BJ (cell line): ENCODE measurements around the gene TRIM67. TPM values are rescaled to one million over a fixed set of nuclear protein-coding genes. Genes with fewer than 3 reads are reported as not detected.

Experiments used
- CTCF ChIA-PET: fragments of 350-600 bp; formaldehyde crosslinking; extraction: SDS; loops from one replicate; lab custom pipeline; 2021; ENCODE audit warnings: antibody characterized with exemption, inconsistent platforms; lab: Yijun Ruan, JAX
- POLR2A ChIA-PET: fragments of 300-600 bp; sonication (Branson Sonifier 250); formaldehyde crosslinking; extraction: SDS; loops from one replicate; lab custom pipeline; 2021; ENCODE audit warnings: antibody characterized with exemption; lab: Charles Lee
- DNase-seq: peaks from one replicate; pipeline ENCODE4 v3.0.0-alpha.2; 2011; ENCODE audit warnings: low read depth
- H3K27me3 ChIP-seq: 2 replicates; pipeline ENCODE4 v1.6.0; 2011; ENCODE audit warnings: low read length; ENCODE audit not compliant: control insufficient read depth, insufficient read depth
- H3K36me3 ChIP-seq: 2 replicates; pipeline ENCODE4 v1.5.1; 2011; ENCODE audit warnings: low read length; ENCODE audit not compliant: control insufficient read depth, insufficient read depth
- H3K4me3 ChIP-seq: 2 replicates; pipeline ENCODE4 v1.5.1; 2011; ENCODE audit warnings: low read depth, mild to moderate bottlenecking, control low read depth, low read length
- CTCF ChIP-seq: IDR thresholded peaks from 2 replicates; pipeline ENCODE4 v1.5.1; 2011; ENCODE audit warnings: low read depth, mild to moderate bottlenecking, control low read depth, inconsistent platforms, low read length, moderate library complexity; ENCODE audit not compliant: insufficient read depth
- polyA plus RNA-seq: library from polyadenylated mRNA; depleted of rRNA; stranded (reverse); fragments of >200 nt; gene quantifications from 2 replicates; pipeline ENCODE4 v1.2.3, GENCODE V29; 2011

The TRIM67 gene
- polyA plus RNA-seq, 1 experiment: 0.02 TPM

GRCh38 chr1:231213831-231214573 lies 52.1 kb downstream of the TRIM67 start:
- DNase-seq: no peak
- peaks cover 17% of the 10 kb centered on the region for H3K27me3 ChIP-seq
- no peaks in the 10 kb centered on the region for H3K36me3 ChIP-seq
- CTCF ChIA-PET: interaction anchor here (0.8 to 1.1 kb wide), 3 partner anchors 226 to 417 kb away, joined by 3 read pairs; no protein-coding TSS in a partner anchor
- no peak overlapping the region for H3K4me3 ChIP-seq
- no peak for TF ChIP-seq CTCF
- POLR2A ChIA-PET: no interaction called here

- no peaks in the 10 kb centered on the region for H3K36me3 ChIP-seq
- TF ChIP-seq CTCF: no peak
- H3K4me3 ChIP-seq: no peak overlapping the region
- POLR2A ChIA-PET: no interaction called here
- CTCF ChIA-PET: interaction anchor here (0.8 to 1.3 kb wide), 4 partner anchors 8 to 418 kb away, joined by 3 to 4 read pairs (median 3); no protein-coding TSS in a partner anchor
- DNase-seq: no peak
- peaks cover 17% of the 10 kb centered on the region for H3K27me3 ChIP-seq
Observed at GRCh38 chr1:231214918-231215680, 53.2 kb downstream of the TRIM67 start.

- no peaks in the 10 kb centered on the region for H3K36me3 ChIP-seq
- TF ChIP-seq CTCF: no peak
- POLR2A ChIA-PET: no interaction called here
- no peak for DNase-seq
- peaks cover 17% of the 10 kb centered on the region for H3K27me3 ChIP-seq
- CTCF ChIA-PET: interaction anchor here (1.0 to 1.6 kb wide), 3 partner anchors 9 to 604 kb away, joined by 3 to 5 read pairs (median 4); no protein-coding TSS in a partner anchor
- no peak overlapping the region for H3K4me3 ChIP-seq
Observed at GRCh38 chr1:231215681-231216385, 54.0 kb downstream of the TRIM67 start.

GRCh38 chr1:231216498-231216897 lies 54.6 kb downstream of the TRIM67 start:
- CTCF ChIA-PET: interaction anchor here (1.0 to 1.6 kb wide), 3 partner anchors 10 to 605 kb away, joined by 3 to 5 read pairs (median 4); no protein-coding TSS in a partner anchor
- Histone ChIP-seq H3K27me3 (peaks cover 17% of the 10 kb centered on the region), H3K4me3 (no peak overlapping the region), H3K36me3 (no peaks in the 10 kb centered on the region)
- POLR2A ChIA-PET: no interaction called here
- TF ChIP-seq CTCF: no peak
- DNase-seq: no peak

GRCh38 chr1:231217056-231217455 lies 55.2 kb downstream of the TRIM67 start:
- Histone ChIP-seq H3K27me3 (peaks cover 15% of the 10 kb centered on the region), H3K4me3 (no peak overlapping the region), H3K36me3 (no peaks in the 10 kb centered on the region)
- TF ChIP-seq CTCF: no peak
- ChIA-PET CTCF (interaction anchor here (0.7 to 1.6 kb wide), 4 partner anchors 9 to 606 kb away, joined by 3 to 5 read pairs (median 3); no protein-coding TSS in a partner anchor), POLR2A (no interaction called here)
- DNase-seq: no peak
